Mesenchymal stem cell (in vitro differentiated cells and primary cell): ENCODE results near the gene ATP6V0D1.
A peak's percentile ranks its signal among the peaks of the same experiment; 100 is the strongest.

Source experiments
- DNase-seq: peaks from one replicate; pipeline ENCODE4 v3.0.0-alpha.2; 2013
- H2AFZ ChIP-seq: one replicate; pipeline ENCODE4 v1.6.1; 2013; ENCODE audit warnings: low read depth, mild to moderate bottlenecking, control low read depth, inconsistent platforms, low read length, moderate library complexity
- H2AK5ac ChIP-seq: 2 replicates; pipeline ENCODE4 v1.6.1; 2013; ENCODE audit warnings: low read length, moderate library complexity, mild to moderate bottlenecking, inconsistent platforms; ENCODE audit not compliant: severe bottlenecking
- H2BK120ac ChIP-seq: one replicate; pipeline ENCODE4 v1.6.1; 2013; ENCODE audit warnings: low read depth, mild to moderate bottlenecking, inconsistent platforms, low read length, moderate library complexity
- H2BK12ac ChIP-seq, 2 experiments: one replicate each; pipeline ENCODE4 v1.6.1; 2013; ENCODE audit warnings: inconsistent platforms in 2 of 2, low read length in 2 of 2, mild to moderate bottlenecking in 2 of 2, moderate library complexity in 2 of 2, control low read depth in 1 of 2
- H2BK15ac ChIP-seq: one replicate; pipeline ENCODE4 v1.6.1; 2013; ENCODE audit warnings: mild to moderate bottlenecking, low read depth, inconsistent platforms; ENCODE audit not compliant: poor library complexity, severe bottlenecking
- H2BK5ac ChIP-seq: 2 replicates; pipeline ENCODE4 v1.6.1; 2013; ENCODE audit warnings: low read depth, mild to moderate bottlenecking, low read length, control low read depth, inconsistent platforms; ENCODE audit not compliant: poor library complexity, severe bottlenecking
- H3K14ac ChIP-seq, 2 experiments: one replicate each; pipeline ENCODE4 v1.6.1; 2013; ENCODE audit warnings: inconsistent platforms in 2 of 2, low read length in 2 of 2, control low read depth in 1 of 2, mild to moderate bottlenecking in 1 of 2, moderate library complexity in 1 of 2
- H3K18ac ChIP-seq, 2 experiments: one replicate each; pipeline ENCODE4 v1.6.1; 2013; ENCODE audit warnings: inconsistent platforms in 2 of 2, low read length in 2 of 2, control low read depth in 1 of 2, low read depth in 1 of 2, mild to moderate bottlenecking in 1 of 2
- H3K23ac ChIP-seq, 2 experiments: one replicate each; pipeline ENCODE4 v1.6.1; 2013; ENCODE audit warnings: inconsistent platforms in 2 of 2, low read length in 2 of 2, mild to moderate bottlenecking in 2 of 2, moderate library complexity in 2 of 2, control low read depth in 1 of 2
- H3K27ac ChIP-seq: 2 replicates; pipeline ENCODE4 v1.5.1; 2013; ENCODE audit warnings: mild to moderate bottlenecking, moderate library complexity, low read length, control low read depth, inconsistent platforms; ENCODE audit not compliant: poor library complexity, severe bottlenecking
- H3K27me3 ChIP-seq, 2 experiments: 2 replicates each; pipeline versions ENCODE4 v1.6.1 to v1.7.0; 2013; ENCODE audit warnings: low read length in 2 of 2, mild to moderate bottlenecking in 2 of 2, moderate library complexity in 2 of 2, control low read depth in 1 of 2, inconsistent platforms in 1 of 2; ENCODE audit not compliant: control insufficient read depth in 1 of 2, insufficient read depth in 1 of 2
- H3K36me3 ChIP-seq, 2 experiments: 2 replicates each; pipeline versions ENCODE4 v1.6.1 to v1.7.0; 2013; ENCODE audit warnings: low read length in 2 of 2, control low read depth in 1 of 2, inconsistent platforms in 1 of 2, low read depth in 1 of 2, mild to moderate bottlenecking in 1 of 2; ENCODE audit not compliant: insufficient read depth in 2 of 2, control insufficient read depth in 1 of 2
- H3K4ac ChIP-seq, 2 experiments: one replicate each; pipeline ENCODE4 v1.6.1; 2013; ENCODE audit warnings: inconsistent platforms in 2 of 2, low read length in 2 of 2, mild to moderate bottlenecking in 2 of 2, moderate library complexity in 2 of 2, control low read depth in 1 of 2, low read depth in 1 of 2
- H3K4me1 ChIP-seq: 2 replicates; pipeline ENCODE4 v1.6.1; 2013; ENCODE audit warnings: low read depth, low read length, control low read depth; ENCODE audit not compliant: control insufficient read depth, insufficient read depth
- H3K4me2 ChIP-seq: 2 replicates; pipeline ENCODE4 v1.6.1; 2013; ENCODE audit warnings: low read length, mild to moderate bottlenecking, inconsistent platforms; ENCODE audit not compliant: poor library complexity, severe bottlenecking
- H3K4me3 ChIP-seq, 2 experiments: 2 replicates each; pipeline versions ENCODE4 v1.5.1 to v1.7.0; 2013; ENCODE audit warnings: low read length in 2 of 2, mild to moderate bottlenecking in 2 of 2, control low read depth in 1 of 2, low read depth in 1 of 2; ENCODE audit not compliant: insufficient read depth in 1 of 2
- H3K79me1 ChIP-seq: replicated peaks from 2 replicates; pipeline ENCODE4 v1.6.1; 2013; ENCODE audit warnings: mild to moderate bottlenecking, control low read depth, low read length, inconsistent platforms; ENCODE audit not compliant: poor library complexity, severe bottlenecking
- H3K9ac ChIP-seq: 2 replicates; pipeline ENCODE4 v1.7.0; 2013; ENCODE audit warnings: mild to moderate bottlenecking, low read length, moderate library complexity
- H3K9me3 ChIP-seq: 2 replicates; pipeline ENCODE4 v1.7.0; 2013; ENCODE audit warnings: mild to moderate bottlenecking, low read length; ENCODE audit not compliant: control insufficient read depth
- H4K8ac ChIP-seq: one replicate; pipeline ENCODE4 v1.6.1; 2013; ENCODE audit warnings: inconsistent platforms, mild to moderate bottlenecking, low read length, moderate library complexity
- H4K91ac ChIP-seq: one replicate; pipeline ENCODE4 v1.6.1; 2013; ENCODE audit warnings: mild to moderate bottlenecking, low read length, inconsistent platforms
- WGBS: methylation state at CpG from one replicate; pipeline ENCODE4 v1.1.7; 2013; ENCODE audit warnings: mixed read lengths; 5-methylcytosine and 5-hydroxymethylcytosine counted together

ATP6V0D1 gene

DNA sequence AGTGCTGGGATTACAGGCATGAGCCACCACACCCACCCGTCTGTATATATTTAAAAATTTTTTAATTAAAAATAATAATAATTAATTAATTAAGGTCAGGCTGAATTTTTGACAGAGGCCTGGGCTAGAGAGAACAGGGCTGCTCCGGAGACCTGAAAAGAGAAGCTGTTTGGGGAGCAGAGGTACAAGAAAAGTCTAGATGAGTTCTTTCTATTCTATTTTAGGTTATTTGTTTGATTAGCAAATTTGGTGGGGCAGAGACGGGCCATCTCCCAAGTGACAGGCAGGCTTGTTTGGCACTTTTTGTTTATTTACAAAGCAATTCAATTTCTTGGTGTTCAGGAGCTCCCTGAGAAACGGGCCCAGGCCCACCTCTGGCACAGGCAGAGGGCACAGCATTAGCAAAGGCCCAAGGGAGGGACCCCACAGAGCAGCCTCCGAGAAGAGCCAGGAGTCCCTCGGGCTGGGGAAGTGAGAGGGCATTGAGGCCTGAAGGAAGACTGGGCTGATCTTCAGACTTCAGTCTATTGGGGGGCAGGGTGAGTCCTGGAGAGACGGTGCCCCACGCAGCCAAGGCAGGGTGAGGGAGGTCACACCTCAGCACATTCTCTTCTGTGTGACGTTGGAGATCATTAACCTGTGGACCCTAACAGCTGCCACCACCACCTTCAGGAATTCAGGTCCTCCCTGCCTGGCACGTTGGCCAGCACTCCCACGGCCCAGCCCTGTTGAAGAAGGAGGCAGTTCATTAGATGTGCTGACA lies 36.9 kb upstream of the ATP6V0D1 start:
- H2BK12ac ChIP-seq, result no peak overlapping the region
- H2AFZ ChIP-seq, result no peak overlapping the region
- H2BK120ac ChIP-seq, result no peak overlapping the region
- whole genome bisulfite sequencing, result 86% methylated on average over 10 of the region's 11 CpGs
- no peak overlapping the region for H2BK15ac ChIP-seq
- H3K14ac ChIP-seq, result no peak overlapping the region
- no peak overlapping the region for H3K4me2 ChIP-seq
- peak overlapping the region; percentile 28 for H3K9ac ChIP-seq
- no peak overlapping the region for H3K4me3 ChIP-seq
- no peak overlapping the region for H4K8ac ChIP-seq
- no peak overlapping the region for H4K91ac ChIP-seq
- no peak overlapping the region for H2BK5ac ChIP-seq
- H3K79me1 ChIP-seq, result no peaks in the 10 kb centered on the region
- peaks cover 24% of the 10 kb centered on the region for H3K4me1 ChIP-seq
- no peak overlapping the region for H3K23ac ChIP-seq
- peak overlapping the region; percentile 33 for H3K27ac ChIP-seq
- no peak overlapping the region for H3K4ac ChIP-seq
- H3K9me3 ChIP-seq, result no peaks in the 10 kb centered on the region
- H2AK5ac ChIP-seq, result peak overlapping the region; percentile 77
- no peaks in the 10 kb centered on the region for H3K36me3 ChIP-seq
- no peaks in the 10 kb centered on the region for H3K27me3 ChIP-seq
- no peak overlapping the region for H3K18ac ChIP-seq
- DNase-seq, result no peak

DNA sequence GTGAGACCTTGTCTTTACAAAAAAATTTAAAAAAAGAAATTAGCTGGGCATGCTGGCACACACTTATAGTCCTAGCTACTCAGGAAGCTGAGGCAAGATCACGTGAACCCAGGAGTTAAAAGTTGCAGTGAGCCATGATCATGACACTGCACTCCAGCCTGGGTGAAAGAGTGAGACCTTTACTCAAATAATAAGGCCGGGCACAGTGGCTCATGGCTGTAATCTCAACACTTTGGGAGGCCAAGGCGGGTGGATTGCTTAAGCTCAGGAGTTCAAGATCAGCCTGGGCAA lies 36.1 kb upstream of the ATP6V0D1 start:
- Histone ChIP-seq H2AK5ac (peak overlapping the region; percentile 94), H3K4me1 (peaks cover 24% of the 10 kb centered on the region), H3K4me3 (no peak overlapping the region), H4K8ac (no peak overlapping the region), H2BK15ac (peak overlapping the region; percentile 50), H3K36me3 (no peaks in the 10 kb centered on the region), H2BK120ac (no peak overlapping the region), H3K9me3 (no peaks in the 10 kb centered on the region), H2BK12ac (no peak overlapping the region), H2AFZ (no peak overlapping the region), H3K23ac (no peak overlapping the region), H3K79me1 (no peaks in the 10 kb centered on the region), H3K4me2 (peak overlapping the region; percentile 24), H3K14ac (no peak overlapping the region), H3K27ac (peak overlapping the region; percentile 74), H2BK5ac (peak overlapping the region; percentile 9), H3K9ac (peak overlapping the region; percentile 73), H3K18ac (no peak overlapping the region), H3K27me3 (no peaks in the 10 kb centered on the region), H4K91ac (no peak overlapping the region), H3K4ac (no peak overlapping the region)
- WGBS, result 92% methylated on average over 3 of the region's 3 CpGs
- no peak for DNase-seq

DNA sequence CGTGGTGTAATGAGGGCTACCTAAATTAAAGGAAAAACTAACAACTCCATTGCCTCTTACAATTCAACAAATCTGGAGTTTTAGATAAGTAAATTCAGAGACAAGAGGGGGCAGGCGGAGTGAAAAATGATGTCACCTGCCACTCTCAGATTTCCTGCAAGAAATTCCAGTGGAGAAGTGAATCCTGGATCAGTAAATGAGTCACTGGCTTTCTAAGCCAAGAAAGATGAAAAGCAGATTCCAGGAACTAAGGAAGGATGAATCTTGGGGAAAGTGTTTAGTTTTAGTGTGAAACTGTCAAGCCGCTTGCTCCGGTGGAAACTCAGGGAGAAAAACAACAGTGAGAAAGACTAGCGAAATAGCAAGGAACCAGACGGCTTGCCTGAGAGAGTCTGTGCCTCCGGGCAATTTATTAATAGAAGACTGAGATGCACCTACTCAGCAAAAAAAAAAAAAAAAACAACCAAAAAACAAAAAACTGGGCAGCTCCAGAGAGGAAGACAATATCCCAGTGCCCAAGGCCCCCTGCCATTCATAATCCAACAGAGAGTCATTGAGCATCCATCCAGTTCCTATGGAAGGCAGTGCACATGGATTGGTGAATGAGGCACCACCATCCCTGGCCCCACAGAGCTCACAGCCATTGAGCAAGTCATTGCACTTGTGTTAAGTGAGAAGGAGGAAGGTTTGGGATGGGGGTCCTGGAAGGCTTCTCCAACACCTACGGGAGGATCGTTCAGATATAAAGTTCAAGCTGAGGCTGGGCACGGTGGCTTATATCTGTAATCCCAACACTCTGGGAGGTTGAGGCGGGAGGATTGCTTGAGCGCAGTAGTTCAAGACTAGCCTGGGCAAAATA lies 35.6 kb upstream of the ATP6V0D1 start:
- peak overlapping the region in 1 of 2 experiments; percentile 37 for H3K18ac ChIP-seq
- peak overlapping the region; percentile 74 for H3K27ac ChIP-seq
- no peak overlapping the region for H3K4ac ChIP-seq
- no peaks in the 10 kb centered on the region for H3K27me3 ChIP-seq
- peak; percentile 75 for DNase-seq
- no peak overlapping the region for H3K14ac ChIP-seq
- peak overlapping the region; percentile 77 for H2AK5ac ChIP-seq
- peak overlapping the region; percentile 60 for H4K8ac ChIP-seq
- no peak overlapping the region for H2BK15ac ChIP-seq
- WGBS, result 57% methylated on average over 11 of the region's 12 CpGs
- peak overlapping the region; percentile 85 for H4K91ac ChIP-seq
- H2BK120ac ChIP-seq, result no peak overlapping the region
- H3K9ac ChIP-seq, result peak overlapping the region; percentile 73
- no peak overlapping the region for H3K23ac ChIP-seq
- H2BK12ac ChIP-seq, result peak overlapping the region in 1 of 2 experiments; percentile 49
- peak overlapping the region; percentile 68 for H2BK5ac ChIP-seq
- H3K36me3 ChIP-seq, result no peaks in the 10 kb centered on the region
- no peaks in the 10 kb centered on the region for H3K9me3 ChIP-seq
- H3K4me3 ChIP-seq, result peak overlapping the region in 1 of 2 experiments; percentile 58
- H3K4me1 ChIP-seq, result peaks cover 22% of the 10 kb centered on the region
- no peaks in the 10 kb centered on the region for H3K79me1 ChIP-seq
- H2AFZ ChIP-seq, result no peak overlapping the region
- H3K4me2 ChIP-seq, result peak overlapping the region; percentile 24

DNA sequence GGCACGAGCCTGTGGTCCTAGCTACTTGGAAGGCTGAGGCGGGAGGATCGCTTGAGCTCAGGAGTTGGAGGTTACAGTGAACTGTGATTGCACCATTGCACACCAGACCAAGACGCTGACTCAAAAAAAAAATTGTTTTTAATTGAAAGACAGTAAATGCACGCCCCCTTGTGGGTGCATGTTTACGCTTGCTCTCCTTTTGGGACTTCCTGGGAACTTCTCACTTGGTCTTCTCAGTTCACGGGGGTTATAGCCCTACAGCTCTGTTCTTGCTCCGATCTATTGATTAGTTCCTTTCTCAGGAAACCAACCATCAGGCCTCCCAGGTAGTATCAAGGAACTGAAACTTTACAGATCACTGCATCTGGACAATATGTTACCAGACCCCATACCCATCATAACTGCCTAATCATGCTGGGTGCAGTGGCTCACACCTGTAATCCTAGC lies 33.4 kb upstream of the ATP6V0D1 start:
- Histone ChIP-seq H3K9me3 (no peaks in the 10 kb centered on the region), H3K4ac (no peak overlapping the region), H2AK5ac (no peak overlapping the region), H3K4me2 (no peak overlapping the region), H3K79me1 (no peaks in the 10 kb centered on the region), H3K23ac (no peak overlapping the region), H3K4me3 (no peak overlapping the region), H3K4me1 (peaks cover 22% of the 10 kb centered on the region), H3K9ac (no peak overlapping the region), H2BK5ac (no peak overlapping the region), H2BK15ac (no peak overlapping the region), H2BK12ac (no peak overlapping the region), H3K27me3 (no peaks in the 10 kb centered on the region), H3K14ac (no peak overlapping the region), H3K27ac (no peak overlapping the region), H3K18ac (no peak overlapping the region), H3K36me3 (no peaks in the 10 kb centered on the region), H2BK120ac (no peak overlapping the region), H4K91ac (no peak overlapping the region), H4K8ac (no peak overlapping the region), H2AFZ (no peak overlapping the region)
- 10% methylated on average over 8 of the region's 8 CpGs for WGBS
- peak; percentile 89 for DNase-seq
